ENCODE data around the gene SLCO1B1.
"Not testable (repeated sequence)": the region's sequence is repeated elsewhere in the genome, so short reads cannot be mapped to it uniquely, and the experiment has no call there.

- TF ChIP-seq, protein P1, sequence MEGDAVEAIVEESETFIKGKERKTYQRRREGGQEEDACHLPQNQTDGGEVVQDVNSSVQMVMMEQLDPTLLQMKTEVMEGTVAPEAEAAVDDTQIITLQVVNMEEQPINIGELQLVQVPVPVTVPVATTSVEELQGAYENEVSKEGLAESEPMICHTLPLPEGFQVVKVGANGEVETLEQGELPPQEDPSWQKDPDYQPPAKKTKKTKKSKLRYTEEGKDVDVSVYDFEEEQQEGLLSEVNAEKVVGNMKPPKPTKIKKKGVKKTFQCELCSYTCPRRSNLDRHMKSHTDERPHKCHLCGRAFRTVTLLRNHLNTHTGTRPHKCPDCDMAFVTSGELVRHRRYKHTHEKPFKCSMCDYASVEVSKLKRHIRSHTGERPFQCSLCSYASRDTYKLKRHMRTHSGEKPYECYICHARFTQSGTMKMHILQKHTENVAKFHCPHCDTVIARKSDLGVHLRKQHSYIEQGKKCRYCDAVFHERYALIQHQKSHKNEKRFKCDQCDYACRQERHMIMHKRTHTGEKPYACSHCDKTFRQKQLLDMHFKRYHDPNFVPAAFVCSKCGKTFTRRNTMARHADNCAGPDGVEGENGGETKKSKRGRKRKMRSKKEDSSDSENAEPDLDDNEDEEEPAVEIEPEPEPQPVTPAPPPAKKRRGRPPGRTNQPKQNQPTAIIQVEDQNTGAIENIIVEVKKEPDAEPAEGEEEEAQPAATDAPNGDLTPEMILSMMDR (conservative IDR thresholded peaks at IDR 0.05; ENCODE audit: low read length): not testable (repeated sequence)
- not testable (repeated sequence) for TF ChIP-seq EZH2phosphoT487 (IDR thresholded peaks at IDR 0.05; ENCODE audit: borderline replicate concordance, low read depth, low read length)
Observed at GRCh38 chr12:21149861-21150260, 18.9 kb downstream of the SLCO1B1 start.
